ENCODE results near the gene OR9G4.

GRCh38 chr11:56740886-56741285 is 7.6 kb downstream of the OR9G4 start:
- TF ChIP-seq CTCF (IDR thresholded peaks at IDR 0.05 in 4 of 5, conservative IDR thresholded peaks at IDR 0.05 in 1 of 5) (no peak), POLR2A (IDR thresholded peaks at IDR 0.05) (no peak)
